Ovary (tissue), 3 donors: ENCODE results near the gene ZHX3.

Experiments used
- POLR2A ChIP-seq: fragments of 450-650 bp; IDR thresholded peaks from one replicate; pipeline ENCODE4 v1.6.1; 2017; ENCODE audit warnings: antibody characterized with exemption, mild to moderate bottlenecking, moderate library complexity
- TF ChIP-seq, protein P1 (sequence below), 3 donors: fragments of 450-650 bp in 2 of 3; fragments of 200-600 bp in 1 of 3; IDR thresholded peaks; one replicate each; pipeline versions ENCODE4 v1.5.1 to v1.8.0; 2016 to 2022; ENCODE audit warnings: antibody characterized with exemption in 3 of 3, mild to moderate bottlenecking in 1 of 3
- donor health status: DM: no; HTN: no; CAD: no.

DNA sequence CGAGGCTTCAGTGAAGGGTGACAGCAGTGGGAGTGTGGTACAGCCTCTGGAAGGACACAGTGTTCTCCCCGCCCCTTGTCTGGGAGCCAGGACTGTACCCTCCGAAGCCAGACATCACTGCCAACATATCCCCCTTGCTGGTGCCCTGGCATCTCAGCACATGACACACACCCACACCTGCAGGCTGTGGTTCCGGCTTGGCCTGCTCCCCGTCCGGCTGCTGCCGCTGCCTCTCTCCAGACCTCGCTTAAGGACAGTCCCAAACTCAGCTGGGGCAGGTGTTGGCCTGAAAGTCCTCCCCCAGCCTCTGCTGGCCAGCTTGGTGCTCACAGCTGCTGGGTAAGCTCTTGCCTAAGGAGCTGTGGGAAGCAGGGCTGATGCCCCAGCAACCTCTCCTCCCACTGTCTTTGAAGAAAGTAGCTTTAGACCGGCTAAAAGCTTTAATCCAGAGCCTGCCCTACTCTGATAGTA lies 42.0 kb upstream of the ZHX3 start:
- TF ChIP-seq, protein P1, sequence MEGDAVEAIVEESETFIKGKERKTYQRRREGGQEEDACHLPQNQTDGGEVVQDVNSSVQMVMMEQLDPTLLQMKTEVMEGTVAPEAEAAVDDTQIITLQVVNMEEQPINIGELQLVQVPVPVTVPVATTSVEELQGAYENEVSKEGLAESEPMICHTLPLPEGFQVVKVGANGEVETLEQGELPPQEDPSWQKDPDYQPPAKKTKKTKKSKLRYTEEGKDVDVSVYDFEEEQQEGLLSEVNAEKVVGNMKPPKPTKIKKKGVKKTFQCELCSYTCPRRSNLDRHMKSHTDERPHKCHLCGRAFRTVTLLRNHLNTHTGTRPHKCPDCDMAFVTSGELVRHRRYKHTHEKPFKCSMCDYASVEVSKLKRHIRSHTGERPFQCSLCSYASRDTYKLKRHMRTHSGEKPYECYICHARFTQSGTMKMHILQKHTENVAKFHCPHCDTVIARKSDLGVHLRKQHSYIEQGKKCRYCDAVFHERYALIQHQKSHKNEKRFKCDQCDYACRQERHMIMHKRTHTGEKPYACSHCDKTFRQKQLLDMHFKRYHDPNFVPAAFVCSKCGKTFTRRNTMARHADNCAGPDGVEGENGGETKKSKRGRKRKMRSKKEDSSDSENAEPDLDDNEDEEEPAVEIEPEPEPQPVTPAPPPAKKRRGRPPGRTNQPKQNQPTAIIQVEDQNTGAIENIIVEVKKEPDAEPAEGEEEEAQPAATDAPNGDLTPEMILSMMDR (IDR thresholded peaks at IDR 0.05) = no peak
- TF ChIP-seq POLR2A = no peak
